ENCODE measurements around the gene ZDHHC3. TPM values are rescaled to one million over a fixed set of nuclear protein-coding genes. Genes with fewer than 3 reads are reported as not detected.

ZDHHC3 gene
- total RNA-seq, 1 experiment from 2014 or later, result 49.5 TPM

- DNase-seq (ENCODE audit: low read depth, low spot score), result no peak
- CTCF ChIA-PET, result no interaction called here
- no peaks in the 10 kb centered on the region for H3K4me1 ChIP-seq (ENCODE audit: control insufficient read depth, insufficient read depth, low read length)
- no peaks in the 10 kb centered on the region for H3K27me3 ChIP-seq (ENCODE audit: control insufficient read depth, insufficient read depth, low read length)
- H3K36me3 ChIP-seq (ENCODE audit: control insufficient read depth, insufficient read depth, low read length), result no peaks in the 10 kb centered on the region
- no TSS peak for BruUV-seq (replicated peaks)
- no peak; the same call in 1 of the 2 replicates for ATAC-seq
- in situ Hi-C loops (cut with HindIII; ENCODE audit: low pct_unique_long_range_greater_than_20kb, low sequenced_read_pairs) (no loop called here), intact Hi-C loops (cut with micrococcal nuclease; ENCODE audit: unreplicated experiment) (no loop called here)
- H3K27ac ChIP-seq (ENCODE audit: low read length), result no peak overlapping the region
- no peak overlapping the region for H3K4me3 ChIP-seq (ENCODE audit: low read depth in 2 of 2, low read length in 2 of 2)
- POLR2A ChIA-PET, result no interaction called here
- H3K9me3 ChIP-seq (ENCODE audit: control insufficient read depth, insufficient read depth, low read depth, low read length), result no peaks in the 10 kb centered on the region
- TF ChIP-seq REST (IDR thresholded peaks at IDR 0.05; ENCODE audit: insufficient read depth in 1 of 2, low read depth in 2 of 2, low read length in 1 of 2) (no peak), SIN3A (IDR thresholded peaks at IDR 0.05; ENCODE audit: borderline replicate concordance, insufficient read depth, low read depth, low read length) (no peak), CTCF (IDR thresholded peaks at IDR 0.05) (no peak), TCF7L2 (IDR thresholded peaks at IDR 0.05; ENCODE audit: low read depth, low read length) (no peak), POLR2AphosphoS5 (IDR thresholded peaks at IDR 0.05; ENCODE audit: low read depth, low read length) (no peak)
Observed at GRCh38 chr3:44899683-44900367, 76.1 kb downstream of the ZDHHC3 start.

GRCh38 chr3:44896440-44896839 is 79.5 kb downstream of the ZDHHC3 start:
- ATAC-seq, result no peak
- Histone ChIP-seq H3K9me3 (ENCODE audit: control insufficient read depth, insufficient read depth, low read depth, low read length) (no peaks in the 10 kb centered on the region), H3K4me3 (ENCODE audit: low read depth in 2 of 2, low read length in 2 of 2) (no peak overlapping the region), H3K36me3 (ENCODE audit: control insufficient read depth, insufficient read depth, low read length) (no peaks in the 10 kb centered on the region), H3K27me3 (ENCODE audit: control insufficient read depth, insufficient read depth, low read length) (no peaks in the 10 kb centered on the region), H3K27ac (ENCODE audit: low read length) (no peak overlapping the region), H3K4me1 (ENCODE audit: control insufficient read depth, insufficient read depth, low read length) (no peaks in the 10 kb centered on the region; the same call in 1 of the 2 replicates)
- ChIA-PET CTCF (no interaction called here), POLR2A (interaction anchor here (0.6 to 0.7 kb wide), 2 partner anchors 60 to 400 kb away, joined by 6 to 9 read pairs; no protein-coding TSS in a partner anchor)
- TF ChIP-seq TCF7L2 (IDR thresholded peaks at IDR 0.05; ENCODE audit: low read depth, low read length) (no peak), POLR2AphosphoS5 (IDR thresholded peaks at IDR 0.05; ENCODE audit: low read depth, low read length) (no peak), CTCF (IDR thresholded peaks at IDR 0.05) (no peak), REST (IDR thresholded peaks at IDR 0.05; ENCODE audit: insufficient read depth in 1 of 2, low read depth in 2 of 2, low read length in 1 of 2) (no peak), SIN3A (IDR thresholded peaks at IDR 0.05; ENCODE audit: borderline replicate concordance, insufficient read depth, low read depth, low read length) (no peak)
- BruUV-seq (replicated peaks), result no TSS peak
- in situ Hi-C loops (cut with HindIII; ENCODE audit: low pct_unique_long_range_greater_than_20kb, low sequenced_read_pairs), result no loop called here
- DNase-seq (ENCODE audit: low read depth, low spot score), result no peak
- intact Hi-C loops (cut with micrococcal nuclease; ENCODE audit: unreplicated experiment), result no loop called here
